Ovary (tissue), 9 donors: ENCODE results near the gene TMEM243. TPM values are rescaled to one million over a fixed set of nuclear protein-coding genes. Genes with fewer than 3 reads are reported as not detected.

Source experiments
- DNase-seq, 5 donors: peaks; one replicate each; pipeline ENCODE4 v3.0.0-alpha.2; 2019 to 2020
- H3K27ac ChIP-seq, 2 donors: fragments of 200-600 bp; one replicate each; pipeline versions ENCODE4 v1.5.1 to v1.8.0; 2019 to 2022
- H3K27me3 ChIP-seq: fragments of 200-600 bp; one replicate; pipeline ENCODE4 v1.8.0; 2022
- H3K36me3 ChIP-seq: fragments of 200-600 bp; sonication (generic); one replicate; pipeline ENCODE4 v1.5.1; 2019
- H3K4me1 ChIP-seq: one replicate; pipeline ENCODE4 v1.8.1; 2013; ENCODE audit warnings: mild to moderate bottlenecking, moderate library complexity; ENCODE audit not compliant: insufficient read depth
- H3K4me3 ChIP-seq: fragments of 200-600 bp; sonication (generic); one replicate; pipeline ENCODE4 v1.5.1; 2017
- H3K9me3 ChIP-seq, 2 donors: fragments of 200-600 bp in 1 of 2; sonication (generic) in 1 of 2; one replicate each; pipeline versions ENCODE4 v1.5.1 to v1.8.1; 2013 to 2019; ENCODE audit warnings: mild to moderate bottlenecking in 1 of 2, moderate library complexity in 1 of 2
- EP300 ChIP-seq: sonication (generic); formaldehyde crosslinking; IDR thresholded peaks from one replicate; pipeline ENCODE4 v1.6.1; 2017; ENCODE audit warnings: antibody characterized with exemption
- POLR2A ChIP-seq: fragments of 450-650 bp; IDR thresholded peaks from one replicate; pipeline ENCODE4 v1.6.1; 2017; ENCODE audit warnings: antibody characterized with exemption, mild to moderate bottlenecking, moderate library complexity
- WGBS, 3 donors: extraction: QIAGEN DNeasy Blood & Tissue Kit in 1 of 3; methylation state at CpG; one replicate each; pipeline versions ENCODE4 v1.1.5 to v1.1.7; 2013 to 2017; 5-methylcytosine and 5-hydroxymethylcytosine counted together
- intact Hi-C, 4 donors: fragments of 100-400 bp; cut with DNase I; formaldehyde crosslinking; loops; one replicate each; pipeline versions ENCODE4 v1.11.0 to v1.15.1; 2022 to 2023
- polyA plus RNA-seq, 2 donors: library from polyadenylated mRNA; stranded (reverse); fragments of 200-250 nt in 1 of 2; fragments of 350-450 nt in 1 of 2; fragmentation: Illumina TruSeq in 1 of 2; extraction: RNeasy Lipid Tissue Mini Kit (QIAGEN cat#74804) in 1 of 2; gene quantifications; one replicate each; pipeline ENCODE4 v1.2.3, GENCODE V29; 2013 to 2014
- total RNA-seq, 7 donors: library from RNA; depleted of rRNA in 2 of 7; stranded (reverse); fragments of >200 nt in 2 of 7; fragmentation: NEBNext Ultra II Directional in 3 of 7; extraction: Animal tissue kit (Norgen Biotek cat#: 25700) in 3 of 7; gene quantifications; one replicate each; pipeline versions ENCODE4 v1.1.0 to v1.2.4, GENCODE V29; 2016 to 2023
- TF ChIP-seq, protein P1 (sequence below), 3 donors: fragments of 450-650 bp in 2 of 3; fragments of 200-600 bp in 1 of 3; IDR thresholded peaks; one replicate each; pipeline versions ENCODE4 v1.5.1 to v1.8.0; 2016 to 2022; ENCODE audit warnings: antibody characterized with exemption in 3 of 3, mild to moderate bottlenecking in 1 of 3
- donor health status: DM: no; HTN: no; CAD: no; lungs with moderate emphysema.
- donor health status: DM: no; HTN: no; CAD: no.
- donor health status: Bipolar disorder and iron deficiency.
- donor health status: DM: yes; HTN: yes; CAD: no.
- donor health status: DM: no; HTN: no; CAD: no.
- donor health status: DM: yes; HTN: yes; CAD: no.

TMEM243 gene
- total and polyA plus RNA-seq, 9 donors = 23.4 to 57.8 (median 32.1) TPM

DNA sequence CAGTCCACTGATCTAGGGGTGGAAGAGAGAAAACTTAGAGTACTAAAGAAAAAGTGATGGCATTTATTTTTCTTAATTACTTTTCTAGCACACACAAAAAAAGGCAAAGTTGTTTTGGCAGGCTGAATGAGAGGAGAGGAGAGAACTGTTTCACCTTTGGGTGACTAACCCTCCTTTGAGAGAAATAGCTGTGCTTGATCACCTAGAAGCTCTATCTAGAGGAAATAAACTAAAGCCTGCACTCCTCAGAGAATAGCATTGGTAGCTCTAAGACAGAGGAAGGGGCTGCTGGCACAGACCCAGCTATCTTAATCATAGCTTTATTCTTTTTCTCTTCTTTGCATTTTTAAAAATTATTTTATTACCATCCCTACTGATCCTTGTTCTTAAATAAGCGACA is 6.3 kb downstream of the TMEM243 start:
- 86 to 98% (median 96%) methylated on average over 1 of the region's 1 CpG for WGBS, 3 donors
- Histone ChIP-seq H3K4me3 (no peak overlapping the region), H3K27me3 (no peaks in the 10 kb centered on the region), H3K4me1 (peaks cover 5% of the 10 kb centered on the region), H3K36me3 (no peaks in the 10 kb centered on the region), H3K27ac (no peak overlapping the region), H3K9me3 (no peaks in the 10 kb centered on the region)
- TF ChIP-seq POLR2A (no peak), EP300 (no peak)
- TF ChIP-seq, protein P1, sequence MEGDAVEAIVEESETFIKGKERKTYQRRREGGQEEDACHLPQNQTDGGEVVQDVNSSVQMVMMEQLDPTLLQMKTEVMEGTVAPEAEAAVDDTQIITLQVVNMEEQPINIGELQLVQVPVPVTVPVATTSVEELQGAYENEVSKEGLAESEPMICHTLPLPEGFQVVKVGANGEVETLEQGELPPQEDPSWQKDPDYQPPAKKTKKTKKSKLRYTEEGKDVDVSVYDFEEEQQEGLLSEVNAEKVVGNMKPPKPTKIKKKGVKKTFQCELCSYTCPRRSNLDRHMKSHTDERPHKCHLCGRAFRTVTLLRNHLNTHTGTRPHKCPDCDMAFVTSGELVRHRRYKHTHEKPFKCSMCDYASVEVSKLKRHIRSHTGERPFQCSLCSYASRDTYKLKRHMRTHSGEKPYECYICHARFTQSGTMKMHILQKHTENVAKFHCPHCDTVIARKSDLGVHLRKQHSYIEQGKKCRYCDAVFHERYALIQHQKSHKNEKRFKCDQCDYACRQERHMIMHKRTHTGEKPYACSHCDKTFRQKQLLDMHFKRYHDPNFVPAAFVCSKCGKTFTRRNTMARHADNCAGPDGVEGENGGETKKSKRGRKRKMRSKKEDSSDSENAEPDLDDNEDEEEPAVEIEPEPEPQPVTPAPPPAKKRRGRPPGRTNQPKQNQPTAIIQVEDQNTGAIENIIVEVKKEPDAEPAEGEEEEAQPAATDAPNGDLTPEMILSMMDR (IDR thresholded peaks at IDR 0.05) = no peak
- intact Hi-C loops = loop anchor here in 1 of 4 donors (10.0 kb wide), 1 partner anchor 58 kb away; the partner anchor contains the start of gene DMTF1
- no peak for DNase-seq

- Histone ChIP-seq H3K9me3 (no peaks in the 10 kb centered on the region), H3K27me3 (no peaks in the 10 kb centered on the region), H3K4me3 (no peak overlapping the region), H3K27ac (no peak overlapping the region), H3K36me3 (no peaks in the 10 kb centered on the region), H3K4me1 (peaks cover 1% of the 10 kb centered on the region)
- WGBS, 3 donors = 41 to 63% (median 50%) methylated on average over 1 of the region's 1 CpG
- no peak for TF ChIP-seq POLR2A
- no peak for TF ChIP-seq EP300
- TF ChIP-seq, protein P1 (IDR thresholded peaks at IDR 0.05) = no peak
- DNase-seq = no peak
- intact Hi-C loops = loop anchor here in 1 of 4 donors (10.0 kb wide), 1 partner anchor 58 kb away; the partner anchor contains the start of gene DMTF1
These were observed 7.0 kb downstream of the TMEM243 start for GRCh38 chr7:87212498-87212897.

DNA sequence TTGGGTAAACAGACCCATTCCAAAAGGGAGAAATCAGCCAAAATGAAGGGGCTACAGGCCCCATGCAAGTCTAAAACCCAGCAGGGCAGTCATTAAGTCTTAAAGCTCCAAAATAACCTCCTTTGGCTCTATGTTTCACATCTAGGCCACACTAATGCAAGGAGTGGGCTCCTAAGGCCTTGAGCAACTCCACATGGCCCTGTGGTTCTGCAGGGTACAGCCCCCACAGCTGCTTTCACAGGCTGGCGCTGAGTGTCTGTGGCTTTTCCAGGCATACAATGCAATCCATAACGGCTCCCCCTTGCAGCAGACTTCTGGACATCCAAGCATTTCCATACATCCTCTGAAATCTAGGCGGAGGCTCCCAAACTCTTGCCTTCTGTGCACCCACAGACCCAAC is 9.0 kb downstream of the TMEM243 start:
- Histone ChIP-seq H3K4me1 (peaks cover 1% of the 10 kb centered on the region), H3K27me3 (no peaks in the 10 kb centered on the region), H3K27ac (no peak overlapping the region), H3K4me3 (no peak overlapping the region), H3K9me3 (no peaks in the 10 kb centered on the region), H3K36me3 (no peaks in the 10 kb centered on the region)
- intact Hi-C loops = loop anchor here in 1 of 4 donors (10.0 kb wide), 1 partner anchor 56 kb away; the partner anchor contains the start of gene DMTF1
- no peak for TF ChIP-seq EP300
- TF ChIP-seq, protein P1 (IDR thresholded peaks at IDR 0.05) = no peak
- WGBS, 3 donors = 80 to 88% (median 86%) methylated on average over 3 of the region's 3 CpGs
- DNase-seq = no peak

DNA sequence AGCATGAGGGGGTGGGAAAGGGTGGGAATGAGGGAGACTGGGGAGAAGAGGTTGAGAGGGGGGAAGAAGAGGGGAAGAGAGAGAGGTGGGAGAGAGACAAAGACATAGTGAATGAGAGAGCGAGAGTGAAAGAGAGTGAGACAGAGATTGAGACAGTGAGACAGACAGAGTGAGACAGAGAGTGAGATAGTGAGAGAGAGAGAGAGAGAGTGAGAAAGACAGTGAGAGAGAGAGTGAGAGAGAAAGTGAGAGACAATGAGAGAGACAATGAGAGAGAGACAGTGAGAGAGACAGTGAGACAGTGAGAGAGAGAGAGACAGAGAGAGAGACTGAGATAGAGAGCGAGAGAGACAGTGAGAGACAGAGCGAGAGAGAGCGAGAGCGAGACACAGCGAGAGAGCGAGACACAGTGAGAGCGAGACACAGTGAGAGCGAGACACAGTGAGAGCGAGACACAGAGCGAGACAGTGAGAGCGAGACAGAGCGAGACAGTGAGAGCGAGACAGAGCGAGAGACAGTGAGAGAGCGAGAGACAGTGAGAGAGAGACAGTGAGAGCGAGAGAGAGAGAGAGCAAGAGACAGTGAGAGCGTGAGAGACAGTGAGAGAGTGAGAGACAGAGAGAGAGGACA is 10.1 kb downstream of the TMEM243 start:
- Histone ChIP-seq H3K4me1 (peaks cover 3% of the 10 kb centered on the region), H3K27ac (no peak overlapping the region), H3K4me3 (no peak overlapping the region), H3K36me3 (no peaks in the 10 kb centered on the region), H3K9me3 (no peaks in the 10 kb centered on the region), H3K27me3 (no peaks in the 10 kb centered on the region)
- no peak for DNase-seq
- WGBS, 3 donors = 89 to 95% (median 89%) methylated on average over 17 to 18 of the region's 18 CpGs
- intact Hi-C loops = no loop called here
- no peak for TF ChIP-seq EP300
- TF ChIP-seq, protein P1 (IDR thresholded peaks at IDR 0.05) = no peak
- no peak for TF ChIP-seq POLR2A
